Activated CD4-positive, alpha-beta T cell treated with anti-CD3 and anti-CD28 coated beads, Interleukin-10, Interleukin-2, amounts not matched to agents 100 ng/mL and 50 ng/mL, durations not matched to agents 16 hours and 8 hours (primary cell): ENCODE results near the gene DNAL4.

Experiments
- DNase-seq: peaks from one replicate; pipeline ENCODE4 v3.0.0-alpha.2; 2020

Gene DNAL4

DNA sequence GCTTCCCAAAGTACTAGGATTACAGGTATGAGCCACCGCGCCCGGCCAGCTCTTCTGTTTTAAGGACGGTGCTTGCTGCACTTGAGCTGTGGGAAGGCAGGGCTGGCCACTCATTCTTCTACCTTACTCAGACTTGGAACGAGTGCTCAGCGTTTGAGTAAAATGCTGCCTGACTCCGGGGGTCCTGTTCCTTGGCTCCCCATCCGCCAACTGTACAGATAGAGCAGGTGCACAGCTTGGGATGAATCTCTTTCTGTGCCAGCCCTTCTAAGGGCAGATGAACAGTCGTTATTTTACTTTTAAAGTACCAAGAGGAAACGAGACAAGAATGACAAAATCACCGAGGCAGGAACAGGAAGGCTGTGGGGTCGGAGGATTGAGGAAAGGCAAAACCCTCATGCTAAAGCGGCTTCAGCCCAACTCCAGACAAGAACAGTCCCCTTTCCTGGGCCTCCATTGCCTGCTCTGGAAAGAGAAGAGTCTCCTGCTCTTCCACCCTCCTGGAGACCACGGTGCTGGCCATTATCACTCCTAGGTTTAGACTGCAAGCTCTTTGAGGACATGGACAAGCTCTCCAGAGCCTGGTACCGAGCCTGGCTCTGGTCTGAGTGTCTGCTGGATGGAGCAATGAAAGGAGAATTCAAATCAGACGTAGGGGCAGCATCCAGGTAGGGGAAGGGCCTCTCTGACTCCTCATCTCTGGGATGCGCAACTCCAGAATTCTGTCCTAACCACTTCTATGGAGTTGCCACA lies 37.1 kb downstream of the DNAL4 start:
- peak; percentile 73 for DNase-seq

- peak; percentile 94 for DNase-seq
Measured at GRCh38 chr22:38755911-38756532, 37.9 kb downstream of the DNAL4 start, which contains the start of gene SUN2. TSS of gene SUN2 (minus strand) at chr22:38755998. CDS start at chr22:38752628, 3,370 bp downstream.

DNA sequence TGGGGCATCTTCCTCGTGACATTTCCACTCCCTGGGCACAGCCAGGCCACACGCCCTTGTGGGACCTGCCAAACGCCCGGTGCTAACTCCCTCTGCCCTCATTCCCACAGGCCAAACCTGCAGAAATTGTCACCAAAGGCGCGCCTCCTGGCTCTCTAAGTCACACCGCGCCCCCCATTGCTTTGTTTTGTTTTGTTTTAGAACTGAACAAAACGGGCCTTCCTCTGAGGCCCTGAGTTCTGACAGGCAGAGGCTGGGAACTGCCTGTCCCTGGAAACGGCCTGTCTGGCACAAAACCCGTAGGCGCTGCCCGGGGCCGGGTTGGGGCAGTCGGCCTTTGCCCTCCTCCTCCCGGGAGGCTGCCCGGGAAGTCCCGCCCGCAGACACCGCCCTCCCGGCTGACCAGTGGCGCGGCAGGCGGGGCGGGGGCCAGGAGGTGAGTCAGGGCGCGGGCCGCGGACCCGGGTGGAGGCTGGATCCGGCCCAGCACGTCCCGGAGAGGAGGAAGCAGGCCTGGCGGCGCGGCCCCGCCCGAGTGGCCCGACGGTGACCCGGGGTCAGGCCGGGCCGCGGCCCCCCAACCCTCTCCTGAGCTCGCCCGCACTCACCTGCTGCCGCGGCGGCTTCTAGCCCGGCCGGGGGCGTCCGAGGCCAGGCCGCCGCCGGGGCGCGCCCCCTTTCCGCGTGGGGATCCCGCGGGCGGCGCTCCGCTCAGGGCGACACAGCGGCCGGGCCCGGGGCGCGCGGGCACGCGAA lies 38.6 kb downstream of the DNAL4 start:
- DNase-seq, result peak; percentile 75

DNA sequence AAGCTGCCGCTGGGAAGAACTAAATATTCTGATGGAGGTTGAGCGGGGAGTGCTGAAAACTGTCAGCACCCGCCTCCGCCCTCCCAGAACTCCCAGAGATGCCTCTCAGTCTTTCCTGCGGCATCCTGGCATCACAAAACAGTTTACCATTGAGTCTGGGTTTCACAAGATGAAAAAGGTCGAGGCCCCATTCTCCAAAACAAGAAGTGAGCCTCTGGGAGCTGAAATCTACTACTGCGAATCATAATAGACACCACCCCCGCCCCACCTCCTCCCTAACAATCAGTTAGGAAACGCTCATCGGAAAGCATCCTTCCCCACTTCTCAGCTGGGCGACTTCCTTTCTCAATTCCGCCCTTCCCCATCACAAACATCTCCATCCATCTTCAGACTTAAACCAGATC lies 39.2 kb downstream of the DNAL4 start:
- DNase-seq, result peak; percentile 56

GRCh38 chr22:38753948-38754750 lies 39.8 kb downstream of the DNAL4 start:
- DNase-seq, result peak; percentile 51

- DNase-seq, result peak; percentile 88
Measured at GRCh38 chr22:38751422-38752346, 42.3 kb downstream of the DNAL4 start.

- no peak for DNase-seq
Measured at GRCh38 chr22:38751066-38751421, 42.9 kb downstream of the DNAL4 start.

DNA sequence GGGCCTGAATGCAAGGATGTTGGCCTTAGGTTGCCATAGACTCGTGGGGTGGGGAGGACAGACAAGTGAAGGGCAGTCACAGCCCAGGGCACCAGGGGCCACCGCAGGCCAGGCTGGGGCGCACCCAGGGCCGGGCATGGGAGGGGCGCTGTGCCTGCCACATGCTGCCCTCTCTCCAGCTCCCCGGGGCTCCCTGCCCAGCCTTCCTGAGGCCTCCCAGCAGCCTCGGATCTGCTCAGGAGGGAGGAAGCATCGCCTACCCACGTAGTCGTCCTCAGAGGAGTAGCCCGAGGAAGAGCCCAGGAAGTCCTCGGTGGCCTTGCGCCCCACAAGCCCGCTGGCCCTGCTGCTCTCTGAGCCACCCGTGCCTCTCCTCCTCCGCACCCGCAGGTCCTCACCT lies 43.3 kb downstream of the DNAL4 start:
- no peak for DNase-seq

- DNase-seq, result no peak
Measured at GRCh38 chr22:38750104-38750503, 43.8 kb downstream of the DNAL4 start.

DNA sequence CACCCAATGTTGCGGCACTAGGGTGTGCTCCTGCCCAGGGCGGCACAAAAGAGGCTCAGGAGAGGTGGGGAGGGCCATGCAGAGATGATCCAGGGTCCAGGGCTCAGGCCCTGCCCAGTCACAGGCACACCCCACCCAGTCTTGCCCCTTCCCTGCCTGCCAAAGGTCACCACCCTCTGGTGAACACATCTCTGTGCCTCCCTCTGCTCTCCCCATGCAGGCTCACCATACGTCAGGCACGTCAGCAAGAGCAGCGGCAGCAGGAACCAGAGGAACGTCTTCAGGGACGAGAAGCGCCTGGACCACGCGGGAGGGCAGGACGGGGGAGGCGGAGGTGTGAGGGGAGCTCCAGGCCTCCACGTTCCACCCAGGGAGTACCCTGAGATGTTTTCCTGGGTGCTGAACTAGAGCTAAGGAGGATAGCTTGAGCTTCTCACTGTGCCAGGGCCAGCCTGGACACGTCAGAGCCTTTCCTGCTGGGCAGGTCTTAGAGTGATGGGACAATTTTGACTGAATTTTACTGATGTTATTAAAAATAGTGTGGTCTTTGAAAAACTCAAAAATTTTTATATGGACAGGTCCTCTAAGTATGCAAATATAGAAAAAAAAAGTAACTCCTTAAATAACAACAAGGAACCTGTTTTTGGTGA lies 45.3 kb downstream of the DNAL4 start:
- no peak for DNase-seq

DNA sequence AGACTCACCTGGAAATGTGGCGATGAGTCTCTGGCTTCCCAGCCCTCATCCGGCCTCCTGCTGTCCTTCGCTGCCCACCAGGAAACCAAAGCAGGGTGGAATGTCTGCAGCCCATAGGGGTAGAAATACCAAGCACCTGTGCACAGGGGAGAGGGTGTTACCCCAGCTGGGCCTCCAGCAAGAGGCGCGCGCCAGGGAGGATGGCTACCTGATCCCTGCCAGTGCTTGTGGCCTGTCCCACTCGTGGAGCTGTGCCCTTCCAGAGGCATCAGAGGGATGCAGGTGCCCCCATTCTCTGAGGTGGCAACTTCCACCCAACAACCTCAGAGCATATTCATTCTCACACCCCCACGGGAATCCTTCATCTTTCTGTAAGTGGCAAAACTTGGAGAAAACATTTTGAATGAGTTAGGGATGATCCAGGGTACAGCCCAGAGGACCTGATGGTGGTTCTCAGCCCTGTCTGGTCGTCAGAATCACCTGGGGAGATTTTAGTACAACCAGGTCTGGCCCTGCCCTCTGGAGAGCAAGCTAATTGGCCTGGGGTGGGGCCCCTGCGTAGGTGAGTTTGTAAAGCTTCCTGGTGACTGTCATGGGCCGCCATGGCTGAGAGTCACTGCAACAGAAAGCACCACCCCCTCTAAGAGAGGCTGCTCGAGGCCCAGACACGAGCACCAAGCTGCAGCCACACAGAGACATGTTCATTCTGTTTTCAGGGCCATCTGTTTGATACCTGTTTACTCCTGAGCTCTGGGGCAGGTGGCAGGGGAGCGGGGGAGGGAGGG lies 48.1 kb downstream of the DNAL4 start:
- no peak for DNase-seq

- no peak for DNase-seq
Measured at GRCh38 chr22:38744981-38745380, 49.0 kb downstream of the DNAL4 start.

GRCh38 chr22:38742176-38742942 lies 51.6 kb downstream of the DNAL4 start:
- DNase-seq, result no peak

DNA sequence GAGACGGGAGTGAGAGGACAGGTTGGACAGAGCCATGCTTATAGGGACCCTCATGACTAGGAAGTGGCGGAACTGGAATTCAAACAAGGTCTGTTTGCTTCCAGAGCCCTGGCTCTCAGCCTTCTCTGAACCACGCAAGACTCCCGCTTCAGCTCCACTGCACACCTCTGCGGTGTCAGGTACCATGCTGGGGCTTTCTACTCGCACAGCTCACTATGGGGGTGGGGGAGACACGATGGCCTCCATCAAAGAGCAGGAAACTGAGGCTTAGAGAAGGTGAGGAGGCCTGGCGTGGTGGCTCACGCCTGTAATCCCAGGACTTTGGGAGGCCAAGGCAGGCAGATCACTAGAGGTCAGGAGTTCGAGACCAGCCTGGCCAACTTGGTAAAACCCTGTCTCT lies 52.4 kb downstream of the DNAL4 start:
- no peak for DNase-seq

- DNase-seq, result no peak
Measured at GRCh38 chr22:38741166-38741565, 52.8 kb downstream of the DNAL4 start.

- no peak for DNase-seq
Measured at GRCh38 chr22:38740754-38741153, 53.2 kb downstream of the DNAL4 start.

DNA sequence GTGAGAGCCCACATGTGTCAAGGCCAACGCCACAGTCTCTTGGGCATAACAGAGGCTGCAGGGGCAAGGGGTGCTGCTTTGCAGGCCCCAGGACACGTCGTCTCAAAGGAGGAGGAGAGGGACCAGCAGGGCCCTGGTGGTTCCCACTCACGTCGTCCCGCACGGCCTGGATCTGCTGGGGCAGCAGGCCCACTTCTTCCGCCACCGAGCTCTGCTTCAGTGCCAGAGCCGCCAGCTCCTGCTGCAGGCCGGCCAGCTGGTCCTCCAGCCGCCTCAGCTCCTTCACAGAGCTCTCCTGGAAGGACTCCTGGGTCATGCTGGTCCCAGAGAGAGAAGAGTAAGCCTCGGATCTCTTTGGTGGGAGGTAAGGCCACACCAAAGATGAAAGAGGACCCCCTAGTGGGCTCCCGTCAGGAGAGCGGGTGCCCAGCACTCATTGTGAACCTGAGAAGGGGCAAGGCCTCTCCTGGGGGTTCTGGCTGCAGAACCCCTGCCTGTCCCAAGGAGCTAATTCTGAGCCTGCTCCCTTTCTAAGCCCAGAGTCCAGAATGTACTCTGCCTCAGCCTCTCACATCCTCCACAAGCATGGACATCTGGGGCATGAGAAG lies 53.7 kb downstream of the DNAL4 start:
- DNase-seq, result no peak

DNA sequence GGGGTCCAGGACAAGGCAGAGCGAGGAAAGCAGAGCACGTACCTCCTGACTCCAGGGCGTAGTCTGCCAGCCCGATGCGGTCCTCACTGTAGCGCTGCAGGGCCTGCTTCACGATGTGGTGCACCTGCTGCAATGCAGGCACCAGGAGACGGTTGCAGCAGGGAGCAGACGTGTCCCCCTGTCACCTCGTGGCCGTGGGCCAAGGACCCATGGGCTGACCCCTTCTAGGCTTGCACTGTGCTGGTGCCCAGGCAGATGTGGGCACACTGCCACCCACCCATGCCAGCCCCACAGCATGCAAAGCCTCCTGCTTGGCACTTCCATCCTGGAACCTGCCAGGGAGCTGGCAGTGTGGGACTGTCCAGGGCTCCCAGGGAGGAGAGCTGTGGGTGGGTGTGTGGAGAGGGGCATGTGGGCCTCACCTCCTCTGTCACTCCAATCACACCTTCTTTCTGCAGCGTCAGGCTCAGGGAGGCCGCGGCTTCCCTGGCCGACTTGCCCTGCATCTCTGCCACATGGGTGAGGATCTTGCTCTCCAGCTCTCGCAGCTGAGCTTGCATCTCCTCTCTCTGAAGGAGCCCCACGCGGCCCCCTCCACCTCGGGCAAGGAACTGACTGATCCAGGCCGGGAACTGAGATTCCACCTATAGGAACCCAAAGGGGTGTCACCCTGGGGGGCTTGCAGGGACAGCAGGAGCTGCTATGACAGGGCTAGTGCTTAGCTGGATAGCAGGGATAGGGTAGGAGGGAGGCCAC lies 54.5 kb downstream of the DNAL4 start:
- DNase-seq, result no peak
